ENCODE measurements around the gene GSN. TPM values are rescaled to one million over a fixed set of nuclear protein-coding genes. Genes with fewer than 3 reads are reported as not detected.

The GSN gene
- total and polyA plus RNA-seq, 2 of the 13 experiments (the other 11 are each of a cell fraction or from before 2014, with no cell fraction given) = 294 to 307 TPM

- peak; percentile 2; the same call in 1 of the 2 replicates for TF ChIP-seq CSRNP1 (CRISPR knock-in tag; IDR thresholded peaks at IDR 0.05)
- no peak for TF ChIP-seq ZNF282 (IDR thresholded peaks at IDR 0.05; ENCODE audit: partially characterized antibody)
- no peak; the same call in 1 of the 2 replicates for TF ChIP-seq ZFP90 (CRISPR knock-in tag; IDR thresholded peaks at IDR 0.05; ENCODE audit: borderline replicate concordance)
- no peak for TF ChIP-seq KMT2B (CRISPR knock-in tag; IDR thresholded peaks at IDR 0.05)
- TF ChIP-seq GPN1 (CRISPR knock-in tag; IDR thresholded peaks at IDR 0.05; ENCODE audit: borderline replicate concordance) = no peak
- no peak for TF ChIP-seq SMARCE1 (IDR thresholded peaks at IDR 0.05; ENCODE audit: borderline replicate concordance)
- TF ChIP-seq WIZ (CRISPR knock-in tag; IDR thresholded peaks at IDR 0.05) = 0 out of 2 replicates have a peak, but pooled peaks have one; percentile 33
- no peak for TF ChIP-seq SRSF4 (IDR thresholded peaks at IDR 0.05; ENCODE audit: low read depth, low read length, poor library complexity, severe bottlenecking)
- TF ChIP-seq GATAD2A (CRISPR knock-in tag; IDR thresholded peaks at IDR 0.05) = peak; percentile 42; the same call in 1 of the 2 replicates
- TF ChIP-seq ZNF34 (CRISPR knock-in tag; IDR thresholded peaks at IDR 0.05; ENCODE audit: borderline replicate concordance) = no peak
- no peak for TF ChIP-seq ZNF784 (CRISPR knock-in tag; IDR thresholded peaks at IDR 0.05; ENCODE audit: borderline replicate concordance)
- no peak for TF ChIP-seq GMEB2 (CRISPR knock-in tag; IDR thresholded peaks at IDR 0.05; ENCODE audit: low read depth)
- TF ChIP-seq ZNF724P (CRISPR knock-in tag; IDR thresholded peaks at IDR 0.05; ENCODE audit: borderline replicate concordance) = no peak
- peak in 1 of 2 experiments; percentile 40; a peak in 1 of 4 replicates for TF ChIP-seq POLR2A (IDR thresholded peaks at IDR 0.05; ENCODE audit: insufficient read depth in 1 of 2, low read depth in 2 of 2, low read length in 2 of 2)
- no peak for TF ChIP-seq ZNF44 (CRISPR knock-in tag; IDR thresholded peaks at IDR 0.05)
- peak; percentile 34; the same call in 1 of the 2 replicates for TF ChIP-seq GATAD1 (CRISPR knock-in tag; IDR thresholded peaks at IDR 0.05)
- TF ChIP-seq IRF2 (CRISPR knock-in tag; IDR thresholded peaks at IDR 0.05) = 0 out of 2 replicates have a peak, but pooled peaks have one; percentile 10
- TF ChIP-seq ERF (CRISPR knock-in tag; IDR thresholded peaks at IDR 0.05) = no peak
- no peak for TF ChIP-seq ZNF225 (CRISPR knock-in tag; IDR thresholded peaks at IDR 0.05)
- TF ChIP-seq IKZF1 (IDR thresholded peaks at IDR 0.05) = no peak
- TF ChIP-seq ARHGAP35 (CRISPR knock-in tag; IDR thresholded peaks at IDR 0.05; ENCODE audit: borderline replicate concordance) = no peak
- no peak for TF ChIP-seq CBX2 (IDR thresholded peaks at IDR 0.05; ENCODE audit: low read depth, low read length)
- no peak for TF ChIP-seq CBX2 (CRISPR knock-in tag; IDR thresholded peaks at IDR 0.05; ENCODE audit: low read depth)
- 0 out of 2 replicates have a peak, but pooled peaks have one; percentile 3 for TF ChIP-seq CREB3 (CRISPR knock-in tag; IDR thresholded peaks at IDR 0.05)
- TF ChIP-seq FOXK1 (CRISPR knock-in tag; IDR thresholded peaks at IDR 0.05; ENCODE audit: borderline replicate concordance, low read depth) = no peak
Measured at GRCh38 chr9:121299467-121300282, 31.7 kb downstream of the GSN start (continued).

Data from HepG2 (cell line).